GM18498 (cell line): ENCODE data around the gene KAZN.
"Not testable (repeated sequence)": the region's sequence is repeated elsewhere in the genome, so short reads cannot be mapped to it uniquely, and the experiment has no call there.

Source experiments
- ATAC-seq: cut with Tn5 transposase; IDR thresholded peaks from one replicate; pipeline ENCODE4 v1.9.1; 2021; ENCODE audit warnings: mild to moderate bottlenecking, moderate library complexity; ENCODE audit not compliant: unreplicated experiment

KAZN gene

GRCh38 chr1:15115542-15116330 is 517.3 kb downstream of the KAZN start:
- ATAC-seq: no peak

GRCh38 chr1:15116966-15117365 is 518.5 kb downstream of the KAZN start:
- no peak for ATAC-seq

GRCh38 chr1:15117671-15118325 is 519.3 kb downstream of the KAZN start:
- no peak for ATAC-seq

GRCh38 chr1:15118579-15118978 is 520.1 kb downstream of the KAZN start:
- no peak for ATAC-seq

DNA sequence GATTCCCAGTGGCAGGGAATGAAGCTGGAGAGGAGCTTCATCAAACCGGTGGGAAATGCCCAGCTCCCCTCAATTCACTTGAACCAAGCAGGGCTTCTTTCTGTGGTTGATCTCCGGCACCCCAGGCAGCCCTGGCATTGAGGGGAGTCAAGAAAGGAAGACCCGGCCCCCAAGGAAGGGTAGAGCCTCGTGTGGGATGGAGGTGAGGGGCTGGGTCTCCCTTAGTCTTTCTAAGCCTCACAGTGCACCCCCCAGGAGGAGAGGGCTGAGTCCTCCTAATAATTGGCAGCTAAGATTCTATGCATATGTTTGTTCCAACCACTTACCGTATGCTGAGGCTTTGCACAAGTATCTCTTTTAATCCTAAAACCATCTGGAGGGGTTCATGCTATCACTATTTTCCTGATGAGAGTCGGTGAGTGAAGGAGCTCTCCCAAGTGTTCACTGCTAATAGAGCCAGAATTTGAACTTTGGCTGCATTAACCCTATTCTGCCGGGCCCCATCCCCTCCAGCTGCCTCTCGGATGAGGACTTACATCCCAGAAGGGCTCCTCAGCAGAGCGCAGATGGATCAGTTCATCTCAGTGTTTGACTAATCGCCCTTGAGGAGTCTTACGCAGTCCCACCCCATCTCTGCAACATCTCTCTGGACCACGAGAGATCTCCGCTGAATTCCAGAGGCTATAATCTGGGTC is 521.9 kb downstream of the KAZN start:
- ATAC-seq: no peak

GRCh38 chr1:15122331-15122730 is 523.8 kb downstream of the KAZN start:
- ATAC-seq: no peak

DNA sequence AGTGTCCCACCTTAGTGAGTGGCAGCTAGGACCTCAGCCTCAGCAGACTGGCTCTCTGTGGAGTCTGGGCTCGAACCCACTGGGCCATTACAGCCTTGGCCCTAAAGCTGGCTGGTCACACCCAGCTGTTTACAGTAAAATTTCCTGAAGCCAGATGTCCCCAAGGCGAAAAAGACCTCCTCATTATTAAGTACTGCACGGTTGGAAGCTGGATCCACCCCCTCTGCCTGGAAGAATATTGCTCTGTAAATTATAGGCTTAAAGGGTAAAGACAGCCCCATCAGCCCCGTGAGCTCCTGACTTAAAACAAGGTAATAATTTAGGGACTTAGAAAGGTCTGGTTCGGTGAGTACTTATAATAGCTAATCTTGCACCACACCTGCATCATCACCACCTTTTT is 524.8 kb downstream of the KAZN start:
- no peak for ATAC-seq

GRCh38 chr1:15123925-15124324 is 525.4 kb downstream of the KAZN start:
- no peak for ATAC-seq

GRCh38 chr1:15124362-15125100 is 526.0 kb downstream of the KAZN start:
- no peak for ATAC-seq

DNA sequence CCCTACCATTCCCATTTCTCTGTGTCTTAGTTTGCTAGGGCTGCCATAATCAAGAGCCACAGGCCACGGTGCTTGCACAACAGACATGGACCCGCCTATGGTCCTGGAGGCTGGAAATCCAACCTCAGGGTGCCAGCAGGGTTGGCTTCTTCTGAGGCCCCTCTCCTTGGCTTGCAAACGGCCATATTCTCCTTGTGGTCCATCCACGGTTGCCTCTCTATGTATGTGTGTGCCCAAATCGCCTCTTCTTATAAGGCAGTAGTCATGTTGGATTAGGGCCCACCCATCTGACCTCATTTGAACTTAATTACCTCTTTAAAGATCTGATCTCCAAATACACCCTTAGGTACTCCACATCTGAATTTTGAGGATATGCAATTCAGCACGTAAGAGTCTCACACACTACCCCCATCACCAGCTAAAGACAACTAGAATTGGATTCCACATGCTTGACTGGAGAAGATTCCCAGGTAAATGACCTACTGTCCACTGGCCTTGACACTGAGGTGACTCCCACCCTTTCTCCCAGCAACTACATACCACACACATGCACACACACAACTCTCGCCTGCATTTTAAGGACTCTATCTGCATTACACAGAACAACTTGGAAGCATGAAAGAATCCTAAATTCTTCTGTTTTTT is 526.7 kb downstream of the KAZN start:
- no peak for ATAC-seq

- no peak for ATAC-seq
Measured at GRCh38 chr1:15128077-15128476, 529.6 kb downstream of the KAZN start.

DNA sequence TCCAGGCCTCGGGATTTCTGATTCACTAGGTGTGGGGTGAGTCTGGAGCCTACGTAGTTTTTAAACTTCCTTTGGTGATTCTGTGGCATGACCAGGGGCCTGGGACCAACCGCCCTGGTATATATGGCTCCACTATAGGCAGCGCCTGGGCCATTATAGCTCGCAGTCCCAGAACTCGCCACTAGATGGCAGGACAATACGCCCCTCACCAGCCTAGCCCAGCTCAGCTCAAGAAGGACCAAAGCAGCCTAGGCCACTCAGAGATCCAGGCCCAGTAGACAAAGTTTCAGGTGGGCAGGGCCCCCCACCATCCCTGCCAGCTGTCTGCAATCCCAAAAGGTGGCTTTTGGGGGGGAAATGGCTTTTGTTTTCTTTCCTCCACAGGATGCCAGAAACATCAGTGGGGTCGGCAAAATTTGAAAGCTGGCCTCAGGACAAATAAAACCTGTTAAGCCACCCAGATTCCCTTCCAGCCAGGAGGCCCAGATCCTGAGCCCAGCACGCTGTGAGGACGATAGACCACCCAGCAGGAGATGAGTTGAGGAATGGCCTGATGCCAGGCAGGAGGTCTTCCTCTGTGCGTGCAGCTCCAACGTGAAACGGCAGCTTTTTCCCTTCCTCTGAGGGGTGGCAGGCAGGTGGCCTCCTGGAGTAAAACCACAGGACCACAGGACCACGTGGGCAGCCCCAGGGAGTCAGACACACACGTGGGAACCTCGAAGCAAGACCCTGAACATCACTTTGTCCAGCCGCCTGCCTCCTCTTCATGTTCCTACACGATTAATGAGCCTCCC is 530.2 kb downstream of the KAZN start:
- no peak for ATAC-seq

GRCh38 chr1:15129944-15130343 is 531.5 kb downstream of the KAZN start:
- no peak for ATAC-seq

DNA sequence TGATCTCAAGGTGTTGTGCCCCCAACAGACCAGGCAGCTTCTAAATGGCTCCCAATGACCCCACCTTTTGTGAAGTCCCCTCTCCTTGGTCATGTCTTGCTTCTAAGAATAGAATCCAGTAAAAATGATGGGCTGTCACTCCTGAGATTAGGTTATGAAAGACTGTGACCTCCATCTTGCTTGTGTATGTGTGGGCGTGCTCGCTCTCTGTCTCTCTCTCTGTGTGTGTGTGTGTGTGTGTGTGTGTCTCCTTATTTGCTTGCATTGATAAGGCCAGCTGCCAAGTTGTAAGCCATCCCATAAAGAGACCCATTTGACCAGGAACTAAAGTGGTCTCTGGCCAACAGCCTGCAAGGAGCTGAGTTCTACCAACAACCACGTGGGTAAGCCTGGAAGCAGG is 532.1 kb downstream of the KAZN start:
- ATAC-seq: no peak

DNA sequence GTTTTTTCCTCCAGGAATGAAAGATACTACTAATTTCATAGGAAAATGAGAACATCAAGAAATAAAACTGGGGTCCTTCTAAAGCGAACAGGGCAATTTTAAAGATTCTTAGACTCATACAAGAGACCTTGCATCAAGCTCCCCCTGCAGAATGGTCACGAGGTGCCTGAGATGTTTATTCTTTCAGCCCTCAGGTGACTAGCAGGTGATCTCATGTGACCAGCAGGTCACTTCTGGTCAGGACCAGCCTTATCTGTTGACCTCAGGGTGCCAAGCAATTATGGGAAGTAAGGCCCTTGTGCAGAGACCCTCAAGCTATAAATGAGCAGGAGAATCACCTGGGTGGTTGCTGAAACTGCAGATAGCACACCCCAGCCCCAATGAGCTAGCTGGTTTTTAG is 534.5 kb downstream of the KAZN start:
- ATAC-seq: no peak

DNA sequence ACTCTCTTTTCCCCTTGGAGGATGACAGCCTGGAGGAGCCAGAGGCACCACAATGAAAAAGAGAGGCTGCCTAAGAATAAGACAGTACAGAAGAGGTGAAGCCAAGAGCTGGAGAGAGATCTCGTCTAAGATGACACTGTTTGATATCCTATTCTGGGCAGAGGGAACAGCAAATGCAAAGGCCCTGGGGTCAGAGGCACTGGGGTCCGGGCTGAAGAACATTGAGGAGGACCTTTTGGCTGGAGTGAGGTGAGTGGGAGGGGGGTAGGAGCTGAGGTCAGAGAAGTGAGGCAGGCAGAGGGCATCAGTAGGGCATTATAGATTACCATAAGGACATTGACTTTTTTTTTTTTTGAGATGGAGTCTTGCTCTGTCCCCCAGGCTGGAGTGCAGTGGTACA is 535.8 kb downstream of the KAZN start:
- ATAC-seq: no peak

GRCh38 chr1:15135604-15136003 is 537.1 kb downstream of the KAZN start:
- not testable (repeated sequence) for ATAC-seq

DNA sequence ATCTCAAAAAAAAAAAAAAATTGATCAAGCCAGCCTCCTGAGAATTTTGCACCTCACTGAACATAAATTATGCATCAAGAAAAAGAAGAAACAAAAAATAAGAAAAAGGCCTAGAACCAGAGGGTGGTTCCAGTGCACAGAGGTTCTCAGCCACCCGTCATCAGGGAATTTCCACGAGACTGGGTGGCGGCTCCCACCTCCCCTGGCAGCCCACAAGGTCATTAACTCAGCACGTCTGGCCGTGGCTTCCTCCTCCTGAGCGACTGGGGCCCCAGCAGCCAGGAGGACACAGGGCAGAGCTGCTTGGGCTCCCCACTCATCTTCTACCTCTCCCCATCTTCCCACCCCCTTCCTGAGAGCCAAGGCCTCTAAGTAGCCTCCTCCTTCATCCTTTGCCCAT is 539.3 kb downstream of the KAZN start:
- no peak for ATAC-seq

- ATAC-seq: no peak
Measured at GRCh38 chr1:15139654-15140350, 541.3 kb downstream of the KAZN start.
